Spleen (tissue), 7 donors: ENCODE measurements around the gene TMEM201.

Experiments
- CTCF ChIP-seq, 11 experiments: fragments of 200-600 bp in 7 of 11; fragments of 450-650 bp in 4 of 11; sonication (generic) in 4 of 11; IDR thresholded peaks in 8 of 11; conservative IDR thresholded peaks in 3 of 11; 1 replicate in 7 of 11; 2 replicates in 4 of 11; pipeline versions ENCODE4 v1.4.0 to v1.8.0; 2016 to 2021; ENCODE audit warnings: antibody characterized with exemption in 11 of 11, inconsistent platforms in 4 of 11, mild to moderate bottlenecking in 1 of 11
- POLR2A ChIP-seq, 3 donors: fragments of 450-650 bp; IDR thresholded peaks; one replicate each; pipeline ENCODE4 v1.5.1; 2017; ENCODE audit warnings: antibody characterized with exemption in 3 of 3, mild to moderate bottlenecking in 1 of 3
- donor health status: DM: no; HTN: no; CAD: no; lungs with moderate emphysema.
- donor health status: DM: no; HTN: no; CAD: no.
- donor health status: DM: no; HTN: no; CAD: no.

DNA sequence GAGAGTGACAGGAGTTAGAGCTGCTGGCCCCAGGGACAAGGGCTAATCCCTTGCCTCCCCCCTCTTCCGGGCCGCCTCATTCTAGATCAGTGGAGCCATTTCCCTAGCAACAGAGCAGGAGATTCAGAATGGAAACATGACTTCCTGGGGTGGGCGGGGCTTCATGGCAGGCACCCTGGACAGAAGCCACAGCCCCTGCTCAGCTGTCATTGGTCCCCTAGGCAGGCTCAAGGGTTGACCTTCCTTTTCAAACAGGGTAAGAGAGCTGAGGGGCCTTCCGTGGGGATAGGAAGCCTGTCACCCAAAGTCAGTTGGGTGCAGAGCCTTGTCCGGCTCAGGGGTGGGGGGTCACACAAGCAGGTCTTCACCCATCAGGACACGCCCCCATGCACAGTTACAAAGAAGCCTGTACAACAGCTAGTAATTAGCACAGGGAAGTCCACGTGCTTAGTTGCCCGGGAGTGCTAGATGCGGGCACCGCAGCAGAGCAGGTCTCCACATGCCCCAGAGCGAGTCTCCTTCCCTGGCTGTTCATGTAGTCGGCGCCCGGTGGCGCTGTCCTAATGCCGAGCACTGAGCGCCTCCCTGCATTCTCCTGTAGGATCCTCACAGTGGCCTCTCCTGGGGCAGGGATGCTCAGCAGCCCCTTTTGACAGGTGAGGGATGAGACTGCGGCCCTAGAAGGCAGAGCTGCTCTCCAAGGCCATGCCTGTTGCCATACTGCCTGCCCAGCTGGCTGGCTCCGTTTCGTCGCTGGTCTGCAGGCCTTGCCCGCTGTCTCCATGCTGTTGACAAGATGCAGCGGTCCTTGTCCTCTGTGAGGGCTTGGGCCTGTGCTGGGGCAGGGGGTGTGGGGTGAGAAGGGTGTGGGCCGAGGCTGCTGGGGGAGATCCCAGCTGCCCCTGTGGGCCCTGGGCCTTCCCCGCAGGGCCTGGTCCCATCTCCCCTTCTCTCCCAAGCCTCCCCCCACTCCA, 5.1 kb downstream of the TMEM201 start:
- no peak for TF ChIP-seq CTCF (IDR thresholded peaks at IDR 0.05 in 8 of 11, conservative IDR thresholded peaks at IDR 0.05 in 3 of 11)
- no peak for TF ChIP-seq POLR2A (IDR thresholded peaks at IDR 0.05)
